Skin epidermis (tissue), 12 donors: ENCODE measurements around the gene CD207.
"Not testable (repeated sequence)": the region's sequence is repeated elsewhere in the genome, so short reads cannot be mapped to it uniquely, and the experiment has no call there.

Source experiments
- H3K27ac ChIP-seq, 21 experiments: fragments of 200-600 bp; sonication (generic) in 11 of 21; one replicate each; pipeline ENCODE4 v1.5.0; 2020; ENCODE audit warnings: mild to moderate bottlenecking in 3 of 21, inconsistent platforms in 2 of 21, moderate library complexity in 2 of 21
- H3K4me3 ChIP-seq, 7 experiments: fragments of 200-600 bp; sonication (generic) in 2 of 7; one replicate each; pipeline ENCODE4 v1.5.0; 2020; ENCODE audit warnings: inconsistent platforms in 2 of 7, mild to moderate bottlenecking in 2 of 7, moderate library complexity in 1 of 7

CD207 gene

GRCh38 chr2:70835643-70836042 lies at the start of gene CD207:
CD207 (minus strand) TSS chr2:70835816; CDS start chr2:70835776, 40 bp downstream.
- no peak within 1 kb of the TSS for H3K27ac ChIP-seq
- no peak within 1 kb of the TSS for H3K4me3 ChIP-seq

- not testable (repeated sequence) for H3K4me3 ChIP-seq
These were observed 42.9 kb upstream of the CD207 start for GRCh38 chr2:70878543-70878942.

GRCh38 chr2:70876138-70876537 lies 40.5 kb upstream of the CD207 start:
- not testable (repeated sequence) for H3K27ac ChIP-seq, H3K4me3 ChIP-seq

More at GRCh38 chr2:70878543-70878942, 42.9 kb upstream of the CD207 start:
- H3K27ac ChIP-seq = not testable (repeated sequence)

GRCh38 chr2:70873541-70873940 lies 37.9 kb upstream of the CD207 start:
- Histone ChIP-seq H3K4me3 (no peak overlapping the region), H3K27ac (no peak overlapping the region)

GRCh38 chr2:70871398-70872211 lies 36.0 kb upstream of the CD207 start:
- Histone ChIP-seq H3K27ac (no peak overlapping the region), H3K4me3 (no peak overlapping the region)

GRCh38 chr2:70870790-70871189 lies 35.2 kb upstream of the CD207 start:
- no peak overlapping the region for H3K27ac ChIP-seq
- no peak overlapping the region for H3K4me3 ChIP-seq

- Histone ChIP-seq H3K27ac (no peak overlapping the region), H3K4me3 (no peak overlapping the region)
These were observed 33.4 kb upstream of the CD207 start for GRCh38 chr2:70868970-70869369.

GRCh38 chr2:70861777-70862625 lies 26.4 kb upstream of the CD207 start:
- H3K27ac ChIP-seq = no peak overlapping the region

GRCh38 chr2:70855667-70856066 lies 20.1 kb upstream of the CD207 start:
- H3K27ac ChIP-seq = no peak overlapping the region
- H3K4me3 ChIP-seq = no peak overlapping the region

More at GRCh38 chr2:70861777-70862625, 26.4 kb upstream of the CD207 start:
- no peak overlapping the region for H3K4me3 ChIP-seq

GRCh38 chr2:70854411-70854810 lies 18.8 kb upstream of the CD207 start:
- H3K27ac ChIP-seq = no peak overlapping the region

GRCh38 chr2:70852824-70853223 lies 17.2 kb upstream of the CD207 start:
- Histone ChIP-seq H3K4me3 (no peak overlapping the region), H3K27ac (no peak overlapping the region)

More at GRCh38 chr2:70854411-70854810, 18.8 kb upstream of the CD207 start:
- H3K4me3 ChIP-seq = no peak overlapping the region

GRCh38 chr2:70851704-70852103 lies 16.1 kb upstream of the CD207 start:
- H3K27ac ChIP-seq = no peak overlapping the region
- no peak overlapping the region for H3K4me3 ChIP-seq

- H3K27ac ChIP-seq = no peak overlapping the region
- no peak overlapping the region for H3K4me3 ChIP-seq
These were observed 15.3 kb upstream of the CD207 start for GRCh38 chr2:70850925-70851324.

- no peak overlapping the region for H3K27ac ChIP-seq
- no peak overlapping the region for H3K4me3 ChIP-seq
These were observed 6.8 kb upstream of the CD207 start for GRCh38 chr2:70842401-70842800.

- Histone ChIP-seq H3K4me3 (no peak overlapping the region), H3K27ac (no peak overlapping the region)
These were observed 2.6 kb upstream of the CD207 start for GRCh38 chr2:70837980-70838925.

- Histone ChIP-seq H3K4me3 (no peak overlapping the region), H3K27ac (no peak overlapping the region)
These were observed 735 bp downstream of the CD207 start for GRCh38 chr2:70834881-70835280.

- Histone ChIP-seq H3K27ac (no peak overlapping the region), H3K4me3 (no peak overlapping the region)
These were observed 1.5 kb downstream of the CD207 start for GRCh38 chr2:70834106-70834505.

GRCh38 chr2:70833246-70833645 lies 2.4 kb downstream of the CD207 start:
- H3K4me3 ChIP-seq = no peak overlapping the region
- H3K27ac ChIP-seq = no peak overlapping the region

- H3K4me3 ChIP-seq = no peak overlapping the region
- no peak overlapping the region for H3K27ac ChIP-seq
These were observed 3.2 kb downstream of the CD207 start for GRCh38 chr2:70832386-70832785.

- H3K27ac ChIP-seq = no peak overlapping the region
- H3K4me3 ChIP-seq = no peak overlapping the region
These were observed 3.8 kb downstream of the CD207 start for GRCh38 chr2:70831861-70832260.
